Common myeloid progenitor, CD34-positive (primary cell): ENCODE measurements around the gene BCO1.
"Not testable (repeated sequence)": the region's sequence is repeated elsewhere in the genome, so short reads cannot be mapped to it uniquely, and the experiment has no call there.

Source experiments
- CTCF ChIA-PET: fragments of 350-600 bp; sonication (Branson Sonifier 250); formaldehyde crosslinking; loops from one replicate; lab custom pipeline; 2021; ENCODE audit warnings: antibody characterized with exemption; lab: Charles Lee
- POLR2A ChIA-PET: fragments of 350-600 bp; sonication (Branson Sonifier 250); formaldehyde crosslinking; loops from one replicate; lab custom pipeline; 2021; ENCODE audit warnings: antibody characterized with exemption; lab: Charles Lee
- DNase-seq, 3 donors: peaks; one replicate each; pipeline versions ENCODE4 v3.0.0 to v3.0.0-alpha.2; 2013
- H3K27ac ChIP-seq, 2 experiments: 1 replicate in 1 of 2; 2 replicates in 1 of 2; pipeline ENCODE4 v1.7.0; 2013; ENCODE audit warnings: inconsistent platforms in 2 of 2, low read length in 2 of 2, mild to moderate bottlenecking in 2 of 2, low read depth in 1 of 2, moderate library complexity in 1 of 2; ENCODE audit not compliant: severe bottlenecking in 2 of 2, insufficient read depth in 1 of 2, poor library complexity in 1 of 2
- H3K27me3 ChIP-seq, 5 experiments: replicated peaks in 2 of 5; 1 replicate in 3 of 5; 2 replicates in 2 of 5; pipeline versions ENCODE4 v1.6.1 to v1.7.0; 2013; ENCODE audit warnings: low read length in 4 of 5, mild to moderate bottlenecking in 2 of 5, moderate library complexity in 2 of 5, inconsistent platforms in 1 of 5; ENCODE audit not compliant: insufficient read depth in 5 of 5, control insufficient read depth in 4 of 5
- H3K36me3 ChIP-seq, 4 experiments: 1 replicate in 2 of 4; 2 replicates in 2 of 4; pipeline versions ENCODE4 v1.6.1 to v1.7.0; 2013; ENCODE audit warnings: low read length in 3 of 4, control low read depth in 1 of 4, mild to moderate bottlenecking in 1 of 4; ENCODE audit not compliant: control insufficient read depth in 4 of 4, insufficient read depth in 4 of 4
- H3K4me1 ChIP-seq, 4 experiments: 1 replicate in 3 of 4; 2 replicates in 1 of 4; pipeline versions ENCODE4 v1.6.1 to v1.7.1; 2013; ENCODE audit warnings: low read length in 3 of 4, mild to moderate bottlenecking in 3 of 4, control low read depth in 1 of 4, inconsistent platforms in 1 of 4, moderate library complexity in 1 of 4; ENCODE audit not compliant: control insufficient read depth in 4 of 4, insufficient read depth in 4 of 4; ENCODE audit errors: control extremely low read depth in 1 of 4
- H3K4me3 ChIP-seq, 7 experiments: 1 replicate in 4 of 7; 2 replicates in 3 of 7; pipeline versions ENCODE4 v1.5.1 to v1.7.0; 2013; ENCODE audit warnings: mild to moderate bottlenecking in 7 of 7, low read length in 6 of 7, moderate library complexity in 6 of 7, inconsistent platforms in 2 of 7, low read depth in 2 of 7, control low read depth in 1 of 7; ENCODE audit not compliant: insufficient read depth in 4 of 7, control insufficient read depth in 1 of 7; ENCODE audit errors: extremely low read depth in 1 of 7
- H3K9me3 ChIP-seq, 5 experiments: 1 replicate in 4 of 5; 2 replicates in 1 of 5; pipeline versions ENCODE4 v1.6.1 to v1.7.1; 2013; ENCODE audit warnings: low read length in 4 of 5, mild to moderate bottlenecking in 2 of 5, inconsistent platforms in 1 of 5, low read depth in 1 of 5, moderate library complexity in 1 of 5; ENCODE audit not compliant: control insufficient read depth in 4 of 5, insufficient read depth in 2 of 5; ENCODE audit errors: control extremely low read depth in 1 of 5
- WGBS: methylation state at CpG from one replicate; pipeline ENCODE4 v1.1.5; 2013; ENCODE audit not compliant: insufficient coverage; 5-methylcytosine and 5-hydroxymethylcytosine counted together

The BCO1 gene

DNA sequence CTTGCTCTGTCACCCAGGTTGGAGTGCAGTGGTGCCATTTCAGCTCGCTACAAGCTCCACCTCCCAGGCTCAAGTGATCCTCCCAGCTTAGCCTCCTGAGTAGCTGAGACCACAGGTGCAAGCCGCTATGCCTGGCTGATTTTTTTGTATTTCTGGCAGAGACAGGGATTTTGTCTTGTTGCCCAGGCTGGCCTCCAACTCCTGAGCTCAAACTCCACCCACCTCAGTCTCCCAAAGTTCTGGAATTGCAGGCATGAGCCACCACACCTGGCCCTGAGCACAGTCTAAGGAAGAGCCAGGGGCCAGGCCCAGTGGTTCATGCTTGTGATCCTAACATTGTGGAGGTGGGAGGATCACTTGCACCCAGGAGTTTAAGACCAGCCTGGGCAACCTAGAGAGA is 21.8 kb upstream of the BCO1 start:
- 94% methylated on average over 2 of the region's 2 CpGs for WGBS
- H3K36me3 ChIP-seq, result no peaks in the 10 kb centered on the region
- no peaks in the 10 kb centered on the region for H3K4me1 ChIP-seq
- peaks cover 0 to 27% (median 7%) of the 10 kb centered on the region in 5 experiments for H3K27me3 ChIP-seq
- H3K27ac ChIP-seq, result no peak overlapping the region
- no peak for DNase-seq
- no peak overlapping the region for H3K4me3 ChIP-seq
- CTCF ChIA-PET, result interaction anchor here (3.1 kb wide), 1 partner anchor 11 kb away, joined by 11 read pairs; no protein-coding TSS in a partner anchor
- H3K9me3 ChIP-seq, result no peaks in the 10 kb centered on the region
- POLR2A ChIA-PET, result interaction anchor here (0.6 kb wide), 1 partner anchor 137 kb away, joined by 6 read pairs; no protein-coding TSS in a partner anchor

- H3K4me1 ChIP-seq, result no peaks in the 10 kb centered on the region
- CTCF ChIA-PET, result interaction anchor here (3.1 kb wide), 1 partner anchor 13 kb away, joined by 11 read pairs; no protein-coding TSS in a partner anchor
- H3K27ac ChIP-seq, result no peak overlapping the region
- POLR2A ChIA-PET, result no interaction called here
- WGBS, result 80% methylated on average over 9 of the region's 9 CpGs
- no peaks in the 10 kb centered on the region for H3K36me3 ChIP-seq
- DNase-seq, result no peak
- H3K27me3 ChIP-seq, result peaks cover 3 to 14% (median 6%) of the 10 kb centered on the region in 5 experiments
- H3K9me3 ChIP-seq, result no peaks in the 10 kb centered on the region
- H3K4me3 ChIP-seq, result no peak overlapping the region
Measured at GRCh38 chr16:81219151-81219550, 19.3 kb upstream of the BCO1 start.

DNA sequence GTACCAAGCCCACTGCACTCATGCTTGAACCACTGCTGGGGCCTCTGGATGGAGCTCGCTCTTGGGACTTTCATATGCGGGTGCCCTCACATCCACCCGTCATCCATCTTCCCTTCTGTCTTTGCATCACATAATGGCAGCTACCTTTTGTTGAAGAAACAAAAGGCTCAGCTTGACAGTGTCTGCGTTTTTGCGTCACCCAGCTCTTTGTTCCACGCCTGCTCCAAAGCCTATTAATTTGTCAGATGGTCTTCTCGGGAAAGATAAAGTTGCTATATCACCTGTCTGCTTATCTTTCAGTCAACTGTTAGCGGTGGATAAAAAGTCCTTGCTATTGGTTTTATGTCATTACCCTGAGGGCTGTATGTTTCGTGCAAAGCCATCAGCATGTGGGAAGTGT is 18.1 kb upstream of the BCO1 start:
- Histone ChIP-seq H3K27ac (no peak overlapping the region), H3K9me3 (no peaks in the 10 kb centered on the region), H3K36me3 (no peaks in the 10 kb centered on the region), H3K4me1 (no peaks in the 10 kb centered on the region), H3K27me3 (peaks cover 2 to 14% (median 6%) of the 10 kb centered on the region in 5 experiments), H3K4me3 (no peak overlapping the region)
- ChIA-PET POLR2A (no interaction called here), CTCF (no interaction called here)
- no peak for DNase-seq
- 55% methylated on average over 7 of the region's 9 CpGs for WGBS

- no peaks in the 10 kb centered on the region for H3K9me3 ChIP-seq
- ChIA-PET POLR2A (no interaction called here), CTCF (interaction anchor here (1.5 kb wide), 1 partner anchor 16 kb away, joined by 4 read pairs; no protein-coding TSS in a partner anchor)
- no peaks in the 10 kb centered on the region for H3K4me1 ChIP-seq
- H3K27ac ChIP-seq, result no peak overlapping the region
- H3K36me3 ChIP-seq, result no peaks in the 10 kb centered on the region
- peaks cover 2 to 14% (median 6%) of the 10 kb centered on the region in 5 experiments for H3K27me3 ChIP-seq
- H3K4me3 ChIP-seq, result no peak overlapping the region
- WGBS, result 100% methylated on average over 2 of the region's 6 CpGs
- DNase-seq, result no peak
Measured at GRCh38 chr16:81221731-81222130, 16.8 kb upstream of the BCO1 start.

DNA sequence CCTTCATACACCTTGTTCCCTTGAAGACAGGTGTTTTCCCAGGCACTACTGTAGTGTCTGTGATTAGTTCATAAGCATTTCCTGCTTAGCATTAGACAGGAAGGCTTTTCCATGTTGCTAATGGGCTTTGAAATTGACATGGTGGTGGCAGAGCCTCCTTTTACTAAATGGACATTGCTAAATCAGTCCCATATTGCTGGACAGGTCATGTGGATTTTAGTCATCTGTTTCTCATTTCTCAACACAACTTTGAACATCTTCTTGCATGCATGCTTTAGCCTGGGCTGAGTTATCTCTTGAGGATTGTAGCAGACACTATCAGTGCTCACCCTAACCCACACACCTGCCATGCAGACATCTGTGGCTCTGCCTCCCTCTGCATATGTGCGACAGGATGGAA is 13.7 kb upstream of the BCO1 start:
- ChIA-PET CTCF (no interaction called here), POLR2A (interaction anchor here (0.7 kb wide), 1 partner anchor 695 kb away, joined by 3 read pairs; no protein-coding TSS in a partner anchor)
- H3K4me3 ChIP-seq, result no peak overlapping the region
- 90% methylated on average over 1 of the region's 1 CpG for WGBS
- H3K36me3 ChIP-seq, result no peaks in the 10 kb centered on the region
- peaks cover 3 to 13% (median 6%) of the 10 kb centered on the region in 5 experiments for H3K27me3 ChIP-seq
- no peaks in the 10 kb centered on the region for H3K9me3 ChIP-seq
- no peaks in the 10 kb centered on the region for H3K4me1 ChIP-seq
- H3K27ac ChIP-seq, result no peak overlapping the region
- DNase-seq, result no peak

DNA sequence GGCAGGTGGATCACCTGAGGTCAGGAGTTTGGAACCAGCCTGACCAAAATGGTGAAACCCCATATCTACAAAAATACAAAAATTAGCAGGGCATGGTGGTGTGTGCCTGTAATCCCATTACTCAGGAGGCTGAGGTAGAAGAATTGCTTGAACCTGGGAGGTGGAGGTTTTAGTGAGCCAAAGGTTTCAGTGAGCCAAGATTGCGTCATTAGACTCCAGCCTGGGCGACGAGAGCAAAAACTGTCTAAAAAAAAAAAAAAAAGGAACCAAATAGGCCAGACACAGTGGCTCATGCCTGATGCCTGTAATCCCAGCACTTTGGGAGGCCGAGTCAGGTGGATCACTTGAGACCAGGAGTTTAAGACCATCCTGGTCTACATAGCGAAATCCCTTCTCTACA is 12.8 kb upstream of the BCO1 start:
- DNase-seq, H3K36me3 ChIP-seq, H3K4me1 ChIP-seq, H3K27me3 ChIP-seq, H3K9me3 ChIP-seq, H3K27ac ChIP-seq, CTCF ChIA-PET, POLR2A ChIA-PET, H3K4me3 ChIP-seq: not testable (repeated sequence)
- 74% methylated on average over 3 of the region's 5 CpGs for WGBS

DNA sequence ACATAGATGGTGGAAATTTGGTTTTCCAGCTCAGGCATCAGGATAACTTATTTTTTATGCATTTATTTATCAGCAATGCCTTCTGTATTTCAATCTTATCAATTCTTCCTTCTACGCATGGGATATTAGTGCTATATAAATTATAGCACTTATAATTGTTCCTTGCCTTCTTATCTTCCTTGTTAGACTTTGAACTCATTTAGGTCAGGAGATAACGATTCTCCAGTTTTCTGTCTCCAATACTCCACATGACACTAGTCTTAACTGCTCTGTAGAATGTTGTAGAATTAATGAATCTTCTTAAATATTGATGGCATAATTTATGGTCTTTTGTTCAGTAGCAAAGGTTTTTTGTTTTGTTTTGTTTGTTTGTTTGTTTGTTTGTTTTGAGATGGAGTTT is 10.7 kb upstream of the BCO1 start:
- Histone ChIP-seq H3K4me1 (no peaks in the 10 kb centered on the region), H3K4me3 (no peak overlapping the region), H3K27ac (no peak overlapping the region), H3K9me3 (no peaks in the 10 kb centered on the region), H3K36me3 (no peaks in the 10 kb centered on the region), H3K27me3 (peaks cover 0 to 5% (median 2%) of the 10 kb centered on the region in 5 experiments)
- CTCF ChIA-PET, result interaction anchor here (1.3 kb wide), 1 partner anchor 11 kb away, joined by 3 read pairs; no protein-coding TSS in a partner anchor
- no CpG with 5 or more reads among the region's 2 CpGs for WGBS
- no peak for DNase-seq
- POLR2A ChIA-PET, result no interaction called here
